Endothelial cell of umbilical vein (primary cell): ENCODE measurements around the gene LRP1. TPM values are rescaled to one million over a fixed set of nuclear protein-coding genes. Genes with fewer than 3 reads are reported as not detected.

ENCODE experiments used
- BruUV-seq: library from RNA; stranded (reverse); fragments of 400-500 nt; replicated peaks from 2 replicates; lab custom pipeline; 2021; lab: Mats Ljungman, UMichigan
- CTCF ChIA-PET: fragments of 300-600, 350-600 bp; sonication (Branson Sonifier 250); formaldehyde crosslinking; loops from one replicate; lab custom pipeline; 2021; ENCODE audit warnings: antibody characterized with exemption, inconsistent platforms; lab: Charles Lee
- POLR2A ChIA-PET: fragments of 300-600, 350-600 bp; sonication (Branson Sonifier 250); formaldehyde crosslinking; loops from one replicate; lab custom pipeline; 2021; ENCODE audit warnings: antibody characterized with exemption, inconsistent platforms; lab: Charles Lee
- DNase-seq: peaks from one replicate; pipeline ENCODE4 v3.0.0-alpha.2; 2011; ENCODE audit warnings: low read depth, low spot score
- FAIRE-seq: peaks from 2 replicates; lab custom pipeline; 2011; peaks lifted over from hg19 to GRCh38; lab: Jason Lieb, UNC
- H2AFZ ChIP-seq: 2 replicates; pipeline ENCODE4 v1.6.0; 2012; ENCODE audit warnings: low read depth, low read length, control low read depth, inconsistent platforms
- H3K27ac ChIP-seq: 2 replicates; pipeline ENCODE4 v1.5.1; 2011; ENCODE audit warnings: low read depth, mild to moderate bottlenecking, control low read depth, low read length, moderate library complexity; ENCODE audit not compliant: insufficient read depth
- H3K27me3 ChIP-seq, 2 experiments: 2 replicates each; pipeline versions ENCODE4 v1.6.0 to v1.6.1; 2011; ENCODE audit warnings: low read length in 2 of 2, mixed read lengths in 1 of 2; ENCODE audit not compliant: control insufficient read depth in 2 of 2, insufficient read depth in 2 of 2
- H3K36me3 ChIP-seq, 2 experiments: 2 replicates in 1 of 2; 3 replicates in 1 of 2; pipeline ENCODE4 v1.5.1; 2011; ENCODE audit warnings: low read length in 2 of 2, mild to moderate bottlenecking in 1 of 2, moderate library complexity in 1 of 2; ENCODE audit not compliant: control insufficient read depth in 2 of 2, insufficient read depth in 2 of 2; ENCODE audit errors: extremely low read depth in 1 of 2
- H3K4me1 ChIP-seq: 3 replicates; pipeline ENCODE4 v1.5.1; 2011; ENCODE audit warnings: mild to moderate bottlenecking, low read length; ENCODE audit not compliant: control insufficient read depth, insufficient read depth; ENCODE audit errors: extremely low read depth
- H3K4me2 ChIP-seq: 2 replicates; pipeline ENCODE4 v1.6.1; 2011; ENCODE audit warnings: low read length, control low read depth, mixed read lengths; ENCODE audit not compliant: insufficient read depth
- H3K4me3 ChIP-seq, 3 experiments: fragments of 200-600 bp in 1 of 3; sonication (generic), shearing (Covaris generic) in 1 of 3; replicated peaks in 1 of 3; 2 replicates each; pipeline ENCODE4 v1.5.1; 2011 to 2016; ENCODE audit warnings: control low read depth in 3 of 3, low read length in 3 of 3, mild to moderate bottlenecking in 2 of 3, inconsistent platforms in 1 of 3, low read depth in 1 of 3, moderate library complexity in 1 of 3; ENCODE audit not compliant: insufficient read depth in 1 of 3
- H3K79me2 ChIP-seq: 2 replicates; pipeline ENCODE4 v1.6.0; 2012; ENCODE audit warnings: low read length, inconsistent platforms; ENCODE audit not compliant: control insufficient read depth, insufficient read depth
- H3K9ac ChIP-seq: replicated peaks from 2 replicates; pipeline ENCODE3; 2011; ENCODE audit warnings: low read length, control low read depth; ENCODE audit not compliant: insufficient read depth; ENCODE audit errors: extremely low read depth
- H3K9me1 ChIP-seq: replicated peaks from 3 replicates; pipeline ENCODE4 v1.6.0; 2011; ENCODE audit warnings: mild to moderate bottlenecking, low read length; ENCODE audit not compliant: control insufficient read depth, insufficient read depth; ENCODE audit errors: extremely low read depth
- H3K9me3 ChIP-seq: replicated peaks from 2 replicates; pipeline ENCODE4 v1.5.1; 2012; ENCODE audit warnings: low read length, inconsistent platforms; ENCODE audit not compliant: control insufficient read depth, insufficient read depth
- H4K20me1 ChIP-seq: replicated peaks from 2 replicates; pipeline ENCODE3; 2011; ENCODE audit warnings: mild to moderate bottlenecking, low read length; ENCODE audit not compliant: control insufficient read depth, insufficient read depth; ENCODE audit errors: extremely low read depth
- EZH2 ChIP-seq: IDR thresholded peaks from 2 replicates; pipeline ENCODE4 v1.6.1; 2012; ENCODE audit warnings: borderline replicate concordance, low read depth, mild to moderate bottlenecking, moderate library complexity, low read length, inconsistent platforms; ENCODE audit not compliant: severe bottlenecking
- FOS ChIP-seq: IDR thresholded peaks from 2 replicates; pipeline ENCODE4 v1.6.1; 2011; ENCODE audit warnings: mild to moderate bottlenecking, low read length, moderate library complexity, borderline replicate concordance; ENCODE audit not compliant: insufficient read depth
- GATA2 ChIP-seq: IDR thresholded peaks from 2 replicates; pipeline ENCODE4 v1.7.0; 2011; ENCODE audit warnings: low read depth, mild to moderate bottlenecking, moderate library complexity, mixed read lengths, low read length; ENCODE audit not compliant: insufficient read length, insufficient read depth
- MYC ChIP-seq: IDR thresholded peaks from one replicate; pipeline ENCODE4 v1.6.1; 2011; ENCODE audit warnings: mild to moderate bottlenecking, low read depth, low read length
- POLR2A ChIP-seq: IDR thresholded peaks from 2 replicates; pipeline ENCODE4 v1.6.1; 2012; ENCODE audit warnings: low read depth, mild to moderate bottlenecking, control low read depth, low read length
- POLR2AphosphoS5 ChIP-seq: IDR thresholded peaks from 2 replicates; pipeline ENCODE4 v1.6.1; 2012; ENCODE audit warnings: low read depth, mild to moderate bottlenecking, control low read depth, low read length, moderate library complexity; ENCODE audit not compliant: insufficient read depth
- dilution Hi-C: fragments of 300-500 bp; cut with MboI; formaldehyde crosslinking; loops from one replicate; pipeline ENCODE4 v1.15.0; 2019; ENCODE audit warnings: low sequenced_read_pairs; ENCODE audit not compliant: extremely low pct_ligation_motif_present
- intact Hi-C: fragments of 100-400 bp; cut with micrococcal nuclease; formaldehyde crosslinking; loops from one replicate; pipeline ENCODE4 v1.10.0; 2022
- polyA plus RNA-seq, 4 experiments: library from polyadenylated mRNA; depleted of rRNA in 3 of 4; stranded (reverse) in 3 of 4; unstranded in 1 of 4; fragments of >200 nt; gene quantifications; 2 replicates each; pipeline versions ENCODE4 v1.2.1 to v1.2.3, GENCODE V29; 2011 to 2012; ENCODE audit warnings: missing spikeins in 1 of 4
- total RNA-seq: library from RNA; stranded (reverse); gene quantifications from 2 replicates; pipeline ENCODE4 v1.2.3, GENCODE V29; 2021
- TF ChIP-seq, protein P1 (sequence below): IDR thresholded peaks from 2 replicates; pipeline ENCODE4 v1.6.1; 2011; ENCODE audit not compliant: insufficient read depth, insufficient read length
- TF ChIP-seq, protein P2 (sequence below), 2 donors: IDR thresholded peaks; 1 replicate in 1 of 2; 2 replicates in 1 of 2; pipeline ENCODE4 v1.5.1; 2011; ENCODE audit warnings: low read length in 2 of 2, mild to moderate bottlenecking in 2 of 2, moderate library complexity in 2 of 2, control low read depth in 1 of 2, inconsistent platforms in 1 of 2, low read depth in 1 of 2; ENCODE audit not compliant: insufficient read depth in 1 of 2; ENCODE audit errors: extremely low read depth in 1 of 2

Gene LRP1
- total and polyA plus RNA-seq, 2 donors (not counting 3 experiments of a cell fraction or from before 2014, with no cell fraction given): 1.6 to 4.6 TPM

DNA sequence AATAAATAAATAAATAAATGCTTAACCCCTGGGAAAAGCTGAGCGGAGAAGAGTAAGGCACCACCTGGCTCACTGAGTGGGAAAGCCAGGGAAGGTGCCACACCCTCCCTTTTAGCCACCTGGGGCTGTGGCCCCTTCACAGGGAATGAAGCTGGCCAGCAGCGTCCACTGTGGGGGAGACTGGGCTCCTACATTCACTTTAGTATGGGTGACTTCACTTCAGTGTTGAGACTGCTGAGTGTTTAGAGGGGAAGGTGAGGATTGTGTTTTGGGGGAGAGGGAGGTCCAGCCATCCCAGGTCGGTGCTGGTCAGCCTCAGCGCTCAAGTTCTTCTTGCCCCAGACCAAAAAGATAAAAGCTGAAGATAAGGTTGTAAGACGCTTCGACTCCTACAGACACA, 37.8 kb upstream of the LRP1 start:
- Histone ChIP-seq H3K4me1 (peaks cover 20% of the 10 kb centered on the region), H3K9me1 (no peaks in the 10 kb centered on the region), H3K4me3 (peak overlapping the region in 2 of 3 experiments; percentile 21 to 86), H4K20me1 (no peaks in the 10 kb centered on the region), H3K9me3 (no peaks in the 10 kb centered on the region), H3K9ac (no peak overlapping the region), H3K27me3 (no peaks in the 10 kb centered on the region), H3K79me2 (peaks cover 16% of the 10 kb centered on the region), H3K36me3 (peaks cover 0 to 26% of the 10 kb centered on the region in 2 experiments), H3K4me2 (peak overlapping the region; percentile 33), H2AFZ (no peak overlapping the region), H3K27ac (no peak overlapping the region)
- POLR2A ChIA-PET: no interaction called here
- BruUV-seq: no TSS peak
- intact Hi-C loops: no loop called here
- CTCF ChIA-PET: interaction anchor here (0.9 to 14.4 kb wide), 7 partner anchors 11 to 92 kb away, joined by 3 to 158 read pairs (median 4); partner anchors contain the start of genes NEMP1 and STAT6
- no peak for TF ChIP-seq POLR2A
- TF ChIP-seq GATA2: no peak
- TF ChIP-seq POLR2AphosphoS5: no peak
- TF ChIP-seq FOS: no peak
- no peak for TF ChIP-seq EZH2
- TF ChIP-seq, protein P1, sequence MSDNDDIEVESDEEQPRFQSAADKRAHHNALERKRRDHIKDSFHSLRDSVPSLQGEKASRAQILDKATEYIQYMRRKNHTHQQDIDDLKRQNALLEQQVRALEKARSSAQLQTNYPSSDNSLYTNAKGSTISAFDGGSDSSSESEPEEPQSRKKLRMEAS: no peak
- dilution Hi-C loops: no loop called here
- DNase-seq (no peak), FAIRE-seq (no peak)

DNA sequence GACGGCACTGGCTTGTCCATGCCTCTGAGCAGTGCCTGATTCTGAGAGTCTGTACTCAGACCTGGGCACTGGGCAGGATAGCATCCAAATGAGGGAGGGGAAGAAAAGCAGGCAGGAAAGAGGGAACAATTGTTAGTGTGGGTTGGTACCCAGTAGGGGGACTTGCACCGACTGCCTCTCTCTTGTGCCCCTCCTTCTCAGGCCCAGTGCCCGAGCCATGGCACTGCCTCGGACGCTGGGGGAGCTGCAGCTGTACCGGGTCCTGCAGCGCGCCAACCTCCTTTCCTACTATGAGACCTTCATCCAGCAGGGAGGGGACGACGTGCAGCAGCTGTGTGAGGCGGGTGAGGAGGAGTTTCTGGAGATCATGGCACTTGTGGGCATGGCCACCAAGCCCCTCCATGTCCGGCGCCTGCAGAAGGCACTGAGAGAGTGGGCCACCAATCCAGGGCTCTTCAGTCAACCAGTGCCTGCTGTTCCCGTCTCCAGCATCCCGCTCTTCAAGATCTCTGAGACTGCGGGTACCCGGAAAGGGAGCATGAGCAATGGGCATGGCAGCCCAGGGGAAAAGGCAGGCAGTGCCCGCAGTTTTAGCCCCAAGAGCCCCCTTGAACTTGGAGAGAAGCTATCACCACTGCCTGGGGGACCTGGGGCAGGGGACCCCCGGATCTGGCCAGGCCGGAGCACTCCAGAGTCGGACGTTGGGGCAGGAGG, 37.2 kb upstream of the LRP1 start:
- Histone ChIP-seq H3K4me1 (peaks cover 19% of the 10 kb centered on the region), H3K27ac (no peak overlapping the region), H4K20me1 (no peaks in the 10 kb centered on the region), H3K27me3 (no peaks in the 10 kb centered on the region), H3K36me3 (peaks cover 0 to 31% of the 10 kb centered on the region in 2 experiments), H3K9me3 (no peaks in the 10 kb centered on the region), H3K9ac (no peak overlapping the region), H3K4me3 (peak overlapping the region in 1 of 3 experiments; percentile 86), H3K9me1 (no peaks in the 10 kb centered on the region), H3K4me2 (peak overlapping the region; percentile 33), H2AFZ (no peak overlapping the region), H3K79me2 (peaks cover 16% of the 10 kb centered on the region)
- no peak for DNase-seq
- TF ChIP-seq, protein P2, sequence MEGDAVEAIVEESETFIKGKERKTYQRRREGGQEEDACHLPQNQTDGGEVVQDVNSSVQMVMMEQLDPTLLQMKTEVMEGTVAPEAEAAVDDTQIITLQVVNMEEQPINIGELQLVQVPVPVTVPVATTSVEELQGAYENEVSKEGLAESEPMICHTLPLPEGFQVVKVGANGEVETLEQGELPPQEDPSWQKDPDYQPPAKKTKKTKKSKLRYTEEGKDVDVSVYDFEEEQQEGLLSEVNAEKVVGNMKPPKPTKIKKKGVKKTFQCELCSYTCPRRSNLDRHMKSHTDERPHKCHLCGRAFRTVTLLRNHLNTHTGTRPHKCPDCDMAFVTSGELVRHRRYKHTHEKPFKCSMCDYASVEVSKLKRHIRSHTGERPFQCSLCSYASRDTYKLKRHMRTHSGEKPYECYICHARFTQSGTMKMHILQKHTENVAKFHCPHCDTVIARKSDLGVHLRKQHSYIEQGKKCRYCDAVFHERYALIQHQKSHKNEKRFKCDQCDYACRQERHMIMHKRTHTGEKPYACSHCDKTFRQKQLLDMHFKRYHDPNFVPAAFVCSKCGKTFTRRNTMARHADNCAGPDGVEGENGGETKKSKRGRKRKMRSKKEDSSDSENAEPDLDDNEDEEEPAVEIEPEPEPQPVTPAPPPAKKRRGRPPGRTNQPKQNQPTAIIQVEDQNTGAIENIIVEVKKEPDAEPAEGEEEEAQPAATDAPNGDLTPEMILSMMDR (IDR thresholded peaks at IDR 0.05; ENCODE audit: extremely low read depth in 1 of 2, insufficient read depth in 1 of 2, low read depth in 1 of 2, low read length in 2 of 2): peak in 1 of 2 donors; percentile 22
- no peak for TF ChIP-seq EZH2
- TF ChIP-seq FOS: no peak
- no peak for TF ChIP-seq MYC
- ChIA-PET CTCF (interaction anchor here (0.9 to 14.4 kb wide), 7 partner anchors 12 to 34 kb away, joined by 3 to 158 read pairs (median 5); partner anchors contain the start of genes NEMP1 and STAT6), POLR2A (no interaction called here)
- dilution Hi-C loops: no loop called here
- BruUV-seq: no TSS peak
- peak; percentile 71 for FAIRE-seq
- intact Hi-C loops: no loop called here
